HG03175 (cell line): ENCODE measurements around the gene CDH1.
"Not testable (repeated sequence)": the region's sequence is repeated elsewhere in the genome, so short reads cannot be mapped to it uniquely, and the experiment has no call there.

ENCODE experiments used
- ATAC-seq: cut with Tn5 transposase; IDR thresholded peaks from one replicate; pipeline ENCODE4 v1.9.1; 2021; ENCODE audit warnings: mild to moderate bottlenecking, moderate library complexity; ENCODE audit not compliant: unreplicated experiment

CDH1 gene

DNA sequence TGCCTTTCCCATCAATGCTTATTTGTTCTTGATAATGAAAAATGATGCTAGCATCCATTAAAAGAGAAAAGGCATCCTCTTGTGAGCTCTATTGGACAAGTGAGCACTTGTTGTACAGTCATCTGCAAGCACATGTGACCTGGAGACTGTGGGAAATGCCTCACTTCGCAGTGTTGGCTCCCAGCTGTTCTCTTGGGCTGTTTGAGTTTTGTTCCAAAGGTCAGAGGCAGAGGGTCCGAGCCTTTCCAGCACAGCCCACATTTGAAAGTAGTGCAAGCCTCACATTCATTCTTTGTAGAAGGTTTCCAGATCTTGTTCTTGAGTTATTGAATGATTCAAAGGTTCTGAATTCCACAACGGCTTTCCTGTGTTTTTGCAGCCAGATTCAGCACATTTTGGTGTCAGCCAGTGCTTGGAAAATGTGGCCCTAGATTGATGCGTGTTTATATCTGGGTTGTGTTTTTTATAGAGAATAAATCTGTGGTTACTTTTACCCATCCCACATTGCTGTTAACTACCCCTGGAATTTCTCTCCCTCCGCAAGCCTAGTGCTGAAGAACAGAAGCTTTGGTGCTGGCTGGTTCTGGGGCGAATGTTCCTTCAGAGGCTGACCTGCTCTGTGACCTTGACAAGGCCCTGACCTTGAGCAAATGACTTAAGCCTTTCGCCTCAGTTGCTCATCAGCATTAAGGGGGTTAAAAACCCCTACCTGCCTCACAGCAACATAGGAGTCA, 49.8 kb downstream of the CDH1 start:
- no peak for ATAC-seq

DNA sequence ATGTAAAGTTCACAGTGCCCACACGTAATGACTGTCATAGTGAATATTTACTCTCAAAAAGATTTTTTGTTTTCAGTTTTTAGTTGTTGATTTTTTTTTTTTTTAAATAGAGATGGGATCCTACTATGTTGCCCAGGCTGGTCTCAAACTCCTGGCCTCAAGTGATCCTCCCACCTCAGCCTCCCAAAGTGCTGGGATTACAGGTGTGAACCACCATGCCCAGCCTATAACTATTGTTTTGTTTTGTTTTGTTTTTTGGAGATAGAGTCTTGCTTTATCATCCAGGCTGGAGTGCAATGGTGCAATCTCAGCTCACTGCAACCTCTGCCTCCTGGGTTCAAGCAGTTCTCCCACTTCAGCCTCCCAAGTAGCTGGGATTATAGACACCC, 50.3 kb downstream of the CDH1 start:
- not testable (repeated sequence) for ATAC-seq

DNA sequence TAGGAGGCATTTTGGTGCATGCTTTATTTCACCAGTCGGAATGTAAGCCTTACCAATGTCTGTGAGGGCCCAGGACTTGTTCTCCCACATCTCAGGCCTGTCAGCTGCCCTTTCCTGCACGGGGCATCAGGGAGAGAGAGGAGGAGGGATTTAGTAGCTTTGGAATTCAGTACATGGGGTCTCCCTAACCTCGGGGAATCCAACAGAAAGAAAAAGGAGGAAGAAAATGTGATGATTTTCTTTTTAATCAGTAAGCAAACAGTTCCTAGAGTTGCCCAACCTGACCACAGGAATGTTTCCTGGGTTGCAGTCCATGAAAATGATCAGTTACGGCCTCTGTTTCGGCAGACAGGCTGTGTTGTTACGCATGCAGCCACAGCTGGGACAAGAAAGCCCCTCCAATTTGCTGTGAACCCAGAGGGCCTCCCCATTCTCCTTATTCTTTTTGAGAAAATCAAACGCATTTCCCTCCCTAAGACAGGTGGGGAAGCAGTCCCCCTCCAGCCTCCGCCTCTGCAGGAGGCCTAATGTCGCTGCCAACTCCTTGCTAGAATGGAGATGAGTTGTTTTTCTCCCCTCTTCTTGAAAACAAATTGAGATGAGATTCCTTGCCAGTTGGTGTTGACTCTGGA, 53.2 kb downstream of the CDH1 start:
- ATAC-seq, result no peak

DNA sequence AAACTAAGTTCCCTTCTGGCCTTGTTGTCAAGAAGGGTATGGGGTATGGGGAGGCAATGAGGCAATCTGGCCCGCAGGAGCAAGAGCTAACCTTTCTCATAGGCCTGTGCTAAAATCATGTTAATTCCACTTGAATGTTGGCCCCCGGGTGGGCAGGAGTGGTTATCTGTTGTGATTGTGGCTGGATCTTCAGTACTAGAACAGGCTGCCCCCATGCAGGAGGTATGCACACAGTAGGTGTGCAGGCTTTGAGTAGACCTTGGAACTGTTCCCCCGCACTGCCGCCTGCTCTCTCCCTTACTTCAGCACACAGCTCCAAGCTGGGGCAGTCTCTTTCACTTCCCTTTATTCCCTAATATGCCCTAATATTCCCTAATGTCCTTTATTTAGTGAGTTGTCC, 53.9 kb downstream of the CDH1 start:
- no peak for ATAC-seq

DNA sequence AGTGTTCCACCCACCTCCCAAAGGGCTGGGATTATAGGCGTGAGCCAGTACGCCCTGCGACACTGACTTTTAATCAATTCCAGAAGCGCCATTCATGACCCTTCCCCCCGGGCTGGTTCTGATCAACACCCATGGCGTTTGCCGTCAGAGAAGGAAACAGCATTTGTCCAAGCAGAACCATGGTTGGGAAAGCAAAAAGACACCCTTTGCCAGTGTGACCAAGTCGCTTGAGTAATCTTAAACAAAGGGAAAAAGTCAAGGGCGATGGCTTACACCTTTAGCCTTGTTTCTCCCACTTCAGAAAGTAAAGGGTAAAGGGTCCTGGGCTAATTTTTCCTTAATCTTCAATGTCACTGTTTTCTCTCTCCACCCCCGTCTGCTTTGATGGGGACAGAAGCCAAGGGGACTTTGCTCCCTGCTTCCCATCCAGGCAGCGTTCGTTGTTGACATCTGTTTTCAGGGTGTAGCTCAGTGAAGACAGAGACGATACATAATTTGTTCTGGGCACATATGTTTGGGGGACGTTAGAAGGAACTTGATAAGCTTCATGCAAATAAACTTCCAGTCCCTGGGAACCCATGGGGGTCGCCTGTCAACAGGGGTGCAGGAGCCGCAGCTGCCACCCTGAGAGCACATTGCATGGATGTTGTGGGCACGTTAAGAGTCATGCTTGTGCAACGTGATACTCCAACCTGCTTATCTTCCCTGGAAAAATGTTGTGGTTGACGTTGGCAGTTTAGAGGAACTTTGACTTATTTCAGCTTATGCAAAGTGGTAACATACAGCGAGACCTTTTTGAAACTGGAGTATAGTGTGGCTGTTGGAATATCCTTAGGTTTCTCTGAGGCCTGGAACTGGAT, 55.6 kb downstream of the CDH1 start:
- ATAC-seq, result no peak

DNA sequence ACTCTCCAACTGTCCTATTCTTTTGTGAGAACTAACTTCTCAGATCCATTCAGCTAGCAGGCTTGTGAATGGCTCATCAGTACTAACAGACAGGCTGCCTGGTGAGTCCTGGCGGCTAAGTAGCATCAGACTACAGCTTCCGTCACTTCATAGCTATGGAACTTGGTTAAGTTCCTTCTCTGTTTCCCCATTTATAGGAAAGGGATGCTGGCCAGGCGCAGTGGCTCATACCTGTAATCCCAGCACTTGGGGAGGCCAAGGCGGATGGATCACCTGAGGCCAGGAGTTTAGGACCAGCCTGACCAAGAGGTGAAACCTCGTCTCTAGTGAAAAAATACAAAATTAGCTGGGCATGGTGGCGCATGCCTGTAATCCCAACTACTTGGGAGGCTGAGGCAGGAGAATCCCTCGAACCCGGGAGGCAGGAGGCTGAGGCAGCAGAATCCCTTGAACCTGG, 56.3 kb downstream of the CDH1 start:
- no peak for ATAC-seq

DNA sequence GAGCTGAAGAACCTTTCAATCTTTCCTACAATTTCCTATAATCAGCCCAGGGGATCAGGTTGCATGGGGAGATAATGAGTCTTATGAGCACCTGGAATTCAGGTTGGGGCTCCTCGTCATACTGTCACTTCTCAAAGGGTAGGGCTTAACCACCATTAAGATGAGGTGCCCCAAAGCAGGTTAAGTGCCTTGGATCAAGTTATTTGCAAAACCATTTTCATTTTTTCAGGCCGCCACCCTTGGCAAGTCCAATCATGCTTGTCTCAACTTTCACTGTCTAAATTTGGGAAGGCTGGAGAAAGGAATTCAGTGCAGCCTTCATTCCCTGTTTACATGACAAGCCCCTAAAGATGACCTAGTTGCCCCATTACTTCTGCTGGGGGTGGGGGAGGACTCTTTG, 61.3 kb downstream of the CDH1 start:
- no peak for ATAC-seq

DNA sequence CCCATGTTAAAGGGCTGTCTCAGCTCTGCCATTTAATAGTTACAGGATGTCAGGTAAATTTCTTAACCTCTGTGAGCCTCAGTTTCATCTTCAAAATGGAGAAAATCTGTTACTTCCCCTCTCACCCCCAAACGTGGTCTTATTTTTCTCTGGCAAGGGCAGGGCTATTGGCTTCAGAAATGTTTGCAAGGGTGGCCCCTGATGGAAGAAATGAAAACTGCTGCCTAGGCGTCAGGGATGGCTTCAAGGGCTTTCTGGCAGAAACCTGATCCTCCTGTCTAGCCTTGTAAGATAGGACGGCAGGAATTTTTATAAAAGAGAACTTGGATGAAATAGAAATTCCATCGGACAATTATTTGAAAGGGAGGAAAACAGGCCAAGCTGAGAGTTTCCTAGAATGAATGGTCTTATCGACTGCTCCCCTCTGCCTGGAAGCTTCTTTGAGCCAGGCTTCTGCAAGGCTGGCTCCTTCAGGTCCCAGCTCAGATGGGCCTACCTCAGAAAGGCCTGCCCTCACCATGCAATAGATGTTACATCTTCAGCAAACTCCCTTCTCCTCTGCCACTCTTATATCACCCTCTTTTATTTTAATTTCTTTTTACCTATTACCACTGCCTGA, 63.3 kb downstream of the CDH1 start:
- ATAC-seq, result no peak

DNA sequence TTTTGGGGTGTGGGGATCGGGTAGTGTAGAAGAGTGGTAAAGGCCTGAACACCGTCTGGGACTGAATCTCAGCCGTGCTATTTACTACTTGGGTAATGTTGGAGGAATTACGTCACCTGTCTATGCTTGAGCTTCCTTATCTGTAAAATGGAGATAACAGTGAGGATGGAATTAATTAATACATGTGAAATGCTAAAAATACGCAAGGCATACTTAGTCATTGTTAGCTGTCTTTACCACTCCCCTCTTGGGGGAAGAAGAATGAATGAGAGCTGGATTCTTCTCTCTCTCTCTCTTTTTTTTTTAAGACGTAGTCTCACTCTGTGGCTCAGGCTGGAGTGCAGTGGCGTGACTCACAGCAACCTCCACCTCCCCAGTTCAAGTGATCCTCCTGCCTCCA, 65.1 kb downstream of the CDH1 start:
- ATAC-seq, result no peak

DNA sequence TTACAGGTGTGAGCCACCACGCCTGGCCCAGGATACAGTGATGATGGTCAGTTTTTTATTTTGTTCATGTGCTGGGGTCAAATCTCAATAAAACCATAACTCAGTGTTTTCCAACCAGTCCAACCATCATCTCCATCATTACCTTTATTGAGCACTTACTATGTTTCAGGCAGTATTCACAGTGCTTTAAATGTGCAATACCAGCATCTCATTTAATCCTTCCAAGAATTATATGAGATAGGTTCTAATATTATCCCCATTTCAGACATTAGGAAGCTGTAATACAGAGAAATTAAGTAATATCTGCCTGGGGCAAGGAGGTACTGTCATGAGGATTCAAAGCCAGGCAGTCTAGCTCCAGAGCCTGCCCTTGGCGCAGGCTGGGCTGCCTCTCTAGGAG, 69.3 kb downstream of the CDH1 start:
- ATAC-seq, result no peak

DNA sequence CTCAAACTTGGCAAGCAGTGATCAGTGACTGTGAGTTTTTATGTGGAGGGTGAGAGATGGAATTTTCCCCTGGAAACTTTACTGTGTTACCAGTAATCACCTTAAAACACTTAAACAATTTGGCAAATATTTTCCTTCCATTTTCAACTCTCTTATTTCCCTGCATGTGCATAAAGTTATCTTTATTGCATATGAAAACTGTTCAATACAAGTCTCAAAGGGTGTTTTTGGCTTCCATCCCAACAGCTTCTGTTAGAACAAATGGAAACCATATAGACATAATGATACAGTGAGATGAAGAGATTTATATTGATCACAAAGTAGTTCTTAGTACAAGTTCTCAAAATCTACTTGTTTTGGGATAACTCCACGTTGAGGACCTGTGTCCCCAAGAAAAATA, 69.9 kb downstream of the CDH1 start:
- no peak for ATAC-seq

DNA sequence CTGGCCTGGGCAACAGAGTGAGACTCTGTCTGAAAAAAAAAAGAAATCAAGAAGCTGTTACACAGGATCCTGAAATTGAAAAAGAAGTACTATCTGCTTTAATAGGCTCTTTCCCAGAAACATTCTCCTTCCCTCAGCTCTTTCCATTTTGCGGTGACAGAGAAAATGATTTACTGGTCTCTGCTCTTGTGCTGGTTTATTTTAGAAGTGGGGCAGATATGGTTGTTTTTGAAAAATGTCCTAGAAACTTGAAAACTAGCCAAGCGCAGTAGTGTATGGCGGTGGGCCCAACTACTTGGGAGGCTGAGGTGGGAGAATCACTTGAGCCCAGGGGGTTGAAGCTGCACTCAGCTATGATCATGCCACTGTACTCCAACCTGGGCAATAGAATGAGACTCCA, 77.4 kb downstream of the CDH1 start:
- no peak for ATAC-seq

DNA sequence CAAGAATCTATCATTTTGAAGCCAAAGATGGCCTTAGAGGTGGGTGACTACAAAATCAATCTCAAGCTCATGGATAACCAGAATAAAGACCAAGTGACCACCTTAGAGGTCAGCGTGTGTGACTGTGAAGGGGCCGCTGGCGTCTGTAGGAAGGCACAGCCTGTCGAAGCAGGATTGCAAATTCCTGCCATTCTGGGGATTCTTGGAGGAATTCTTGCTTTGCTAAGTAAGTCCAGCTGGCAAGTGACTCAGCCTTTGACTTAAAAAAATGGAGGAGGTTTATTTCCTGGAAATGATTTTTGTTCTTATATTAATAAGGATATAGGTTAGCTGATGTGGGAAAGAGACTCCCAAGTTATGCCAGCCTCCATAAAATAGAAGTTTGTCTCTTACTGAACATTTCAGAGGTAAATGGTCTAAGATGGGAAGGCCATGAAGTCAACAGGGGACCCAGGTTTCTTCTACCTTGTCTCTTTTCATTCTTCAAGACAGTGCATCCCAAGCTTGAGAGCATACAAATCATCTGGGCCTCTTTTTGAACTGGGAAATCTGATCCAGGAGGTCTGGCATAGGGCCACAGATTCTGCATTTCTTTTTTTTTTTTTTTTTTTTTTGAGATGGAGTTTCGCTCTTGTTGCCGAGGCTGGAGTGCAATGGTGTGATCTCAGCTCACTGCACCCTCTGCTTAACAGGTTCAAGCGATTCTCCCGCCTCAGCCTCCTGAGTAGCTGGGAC, 86.5 kb downstream of the CDH1 start:
- no peak for ATAC-seq

DNA sequence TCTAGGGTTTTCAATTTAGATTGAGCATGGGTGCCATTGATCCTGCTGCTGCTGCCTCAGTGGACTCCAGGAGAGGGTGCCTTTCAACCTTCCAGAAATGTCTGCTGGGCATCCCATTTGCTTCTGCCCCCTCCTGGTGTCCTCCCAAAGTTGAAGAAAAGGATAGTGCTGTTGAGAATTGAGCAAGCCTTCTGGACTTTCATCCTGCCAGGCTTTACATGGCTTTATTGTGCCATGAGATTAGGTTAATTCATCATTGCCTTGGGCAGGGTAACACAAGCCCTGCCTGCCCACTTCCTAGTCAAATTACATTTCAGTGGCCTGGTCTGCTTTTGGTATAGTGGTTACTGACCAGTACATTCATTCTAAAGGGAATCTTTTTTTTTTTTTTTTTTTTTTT, 88.3 kb downstream of the CDH1 start:
- ATAC-seq, result no peak

DNA sequence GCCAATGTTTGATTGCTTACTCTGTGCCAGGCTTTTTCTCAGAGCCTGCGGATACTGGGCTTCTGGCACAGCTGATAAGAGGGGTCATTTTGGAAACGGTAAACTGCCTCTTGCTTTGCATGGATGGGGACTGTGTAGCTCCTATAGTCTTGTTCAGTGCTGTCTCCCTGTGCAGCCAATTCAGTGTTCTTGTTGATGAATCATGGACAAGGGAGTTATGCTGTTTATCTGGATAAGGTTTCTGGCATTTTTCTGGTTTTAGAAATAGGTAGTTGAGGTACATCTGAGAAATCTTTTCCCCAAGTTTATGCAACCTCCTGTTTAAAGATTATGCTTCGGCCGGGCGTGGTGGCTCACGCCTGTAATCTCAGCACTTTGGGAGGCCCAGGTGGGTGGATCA, 89.6 kb downstream of the CDH1 start:
- ATAC-seq, result no peak

DNA sequence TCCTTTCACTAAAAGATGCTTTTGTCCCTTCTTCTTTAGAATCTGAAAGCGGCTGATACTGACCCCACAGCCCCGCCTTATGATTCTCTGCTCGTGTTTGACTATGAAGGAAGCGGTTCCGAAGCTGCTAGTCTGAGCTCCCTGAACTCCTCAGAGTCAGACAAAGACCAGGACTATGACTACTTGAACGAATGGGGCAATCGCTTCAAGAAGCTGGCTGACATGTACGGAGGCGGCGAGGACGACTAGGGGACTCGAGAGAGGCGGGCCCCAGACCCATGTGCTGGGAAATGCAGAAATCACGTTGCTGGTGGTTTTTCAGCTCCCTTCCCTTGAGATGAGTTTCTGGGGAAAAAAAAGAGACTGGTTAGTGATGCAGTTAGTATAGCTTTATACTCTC, 96.2 kb downstream of the CDH1 start:
- no peak for ATAC-seq

DNA sequence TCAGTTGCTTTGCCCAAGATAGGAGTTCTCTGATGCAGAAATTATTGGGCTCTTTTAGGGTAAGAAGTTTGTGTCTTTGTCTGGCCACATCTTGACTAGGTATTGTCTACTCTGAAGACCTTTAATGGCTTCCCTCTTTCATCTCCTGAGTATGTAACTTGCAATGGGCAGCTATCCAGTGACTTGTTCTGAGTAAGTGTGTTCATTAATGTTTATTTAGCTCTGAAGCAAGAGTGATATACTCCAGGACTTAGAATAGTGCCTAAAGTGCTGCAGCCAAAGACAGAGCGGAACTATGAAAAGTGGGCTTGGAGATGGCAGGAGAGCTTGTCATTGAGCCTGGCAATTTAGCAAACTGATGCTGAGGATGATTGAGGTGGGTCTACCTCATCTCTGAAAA, 97.5 kb downstream of the CDH1 start:
- ATAC-seq, result no peak

DNA sequence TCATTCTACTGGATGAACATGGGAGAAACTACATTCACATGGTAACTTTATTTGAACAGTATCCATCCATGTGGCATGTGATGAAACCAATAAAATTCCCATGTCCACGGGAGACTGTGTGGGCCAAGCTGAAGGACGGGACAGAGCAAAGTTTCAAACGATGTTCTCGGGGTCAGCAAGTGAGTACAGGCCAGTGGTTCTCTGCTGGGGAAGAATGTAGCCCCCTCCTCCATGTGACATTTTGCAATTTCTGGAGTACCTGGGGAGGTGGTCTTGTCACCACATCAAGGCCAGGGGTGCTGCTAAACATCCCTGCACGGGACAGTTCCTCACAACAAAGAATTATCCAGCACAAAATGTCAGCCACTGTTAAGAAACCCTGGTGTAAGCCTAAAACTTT, 98.9 kb downstream of the CDH1 start:
- ATAC-seq, result no peak

DNA sequence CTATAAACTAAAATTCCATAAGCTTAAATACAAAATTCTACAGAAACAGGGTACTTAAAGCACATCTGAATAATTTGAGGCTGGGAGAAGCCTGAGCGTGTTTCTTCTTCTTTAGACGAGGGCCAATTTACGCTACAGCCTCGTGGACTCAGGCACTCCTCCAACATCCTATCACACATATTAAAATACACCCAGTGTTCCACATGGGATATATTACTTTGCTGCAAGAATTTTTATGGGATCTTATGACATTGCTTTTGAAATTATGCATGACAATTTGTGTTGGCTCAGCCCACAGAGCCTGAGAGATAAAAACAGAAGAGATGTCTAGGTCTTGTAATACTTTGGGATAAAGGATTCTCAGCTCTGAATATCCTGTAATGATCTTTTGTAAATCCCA, 102.7 kb downstream of the CDH1 start:
- ATAC-seq, result no peak

DNA sequence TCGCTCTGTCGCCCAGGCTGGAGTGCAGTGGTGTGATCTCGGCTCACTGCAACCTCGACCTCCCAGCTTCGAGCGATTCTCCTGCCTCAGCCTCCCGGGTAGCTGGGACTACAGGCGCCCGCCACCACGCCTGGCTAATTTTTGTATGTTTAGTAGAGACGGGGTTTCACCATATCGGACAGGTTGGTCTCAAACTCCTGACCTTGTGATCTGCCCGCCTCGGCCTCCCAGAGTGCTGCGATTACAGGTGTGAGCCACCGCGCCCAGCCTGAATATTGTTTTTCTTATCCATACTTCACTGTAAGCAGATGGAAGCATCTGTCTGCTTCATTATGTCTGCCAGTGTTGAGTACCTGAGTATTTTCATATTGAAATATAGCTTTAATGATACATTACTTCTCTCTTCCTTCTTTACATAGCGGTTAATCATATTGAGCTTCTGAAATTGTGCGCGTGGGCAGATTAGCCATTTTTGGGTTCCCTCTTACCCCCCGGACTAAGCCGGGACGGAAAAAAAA, 105.9 kb downstream of the CDH1 start:
- not testable (repeated sequence) for ATAC-seq
